HCT116 (cell line): ENCODE data around the gene SOX18. TPM values are rescaled to one million over a fixed set of nuclear protein-coding genes. Genes with fewer than 3 reads are reported as not detected.

Experiments
- ATAC-seq: fragments of 200-7000 bp; cut with Tn5 transposase; 2 replicates; pipeline ENCODE4 v1.9.1; 2020; ENCODE audit warnings: mild to moderate bottlenecking, moderate library complexity
- BruUV-seq: library from RNA; stranded (reverse); fragments of 400-500 nt; replicated peaks from 2 replicates; lab custom pipeline; 2021; lab: Mats Ljungman, UMichigan
- CTCF ChIA-PET: fragments of 300-600 bp; sonication (Branson Sonifier 250); formaldehyde crosslinking; loops from one replicate; lab custom pipeline; 2021; ENCODE audit warnings: antibody characterized with exemption; lab: Charles Lee
- POLR2A ChIA-PET: fragments of 300-600, 350-600 bp; sonication (Branson Sonifier 250); formaldehyde crosslinking; loops from one replicate; lab custom pipeline; 2021; ENCODE audit warnings: antibody characterized with exemption; lab: Charles Lee
- RAD21 ChIA-PET, 2 experiments: fragments of 300-600 bp; sonication (Branson Sonifier 250); formaldehyde crosslinking; loops; one replicate each; lab custom pipeline; 2023; ENCODE audit warnings: low total read pairs in 2 of 2; ENCODE audit not compliant: uncharacterized antibody in 2 of 2, unreplicated experiment in 2 of 2, low non-redundant PET in 1 of 2; lab: Charles Lee
- DNase-seq: peaks from one replicate; pipeline ENCODE4 v3.0.0-alpha.2; 2010; ENCODE audit warnings: low read depth, low spot score
- H2AFZ ChIP-seq: fragments of 200-600 bp; shearing (Covaris generic), sonication (generic); 2 replicates; pipeline ENCODE4 v1.6.1; 2017; ENCODE audit warnings: low read depth, mixed run types, mixed read lengths, antibody characterized with exemption, low read length; ENCODE audit not compliant: poor library complexity, severe bottlenecking
- H3K27ac ChIP-seq: 2 replicates; pipeline ENCODE4 v1.5.1; 2012; ENCODE audit warnings: low read depth, low read length
- H3K27me3 ChIP-seq: fragments of 200-600 bp; sonication (generic); 2 replicates; pipeline ENCODE4 v1.6.1; 2016; ENCODE audit warnings: mixed run types, low read length, mixed read lengths; ENCODE audit not compliant: insufficient read depth
- H3K36me3 ChIP-seq, 2 experiments: fragments of 200-500 bp in 1 of 2; fragments of 200-600 bp in 1 of 2; sonication (Bioruptor generic) in 1 of 2; sonication (generic) in 1 of 2; 2 replicates each; pipeline versions ENCODE4 v1.5.1 to v1.6.1; 2014 to 2016; ENCODE audit warnings: low read length in 2 of 2, inconsistent platforms in 1 of 2, mixed read lengths in 1 of 2, mixed run types in 1 of 2; ENCODE audit not compliant: insufficient read depth in 2 of 2, control insufficient read depth in 1 of 2
- H3K4me1 ChIP-seq, 2 experiments: fragments of 200-600 bp in 1 of 2; sonication (generic) in 1 of 2; 2 replicates each; pipeline versions ENCODE4 v1.5.1 to v1.6.1; 2012 to 2017; ENCODE audit warnings: low read length in 2 of 2, inconsistent platforms in 1 of 2, mild to moderate bottlenecking in 1 of 2, mixed read lengths in 1 of 2, mixed run types in 1 of 2, moderate library complexity in 1 of 2; ENCODE audit not compliant: insufficient read depth in 2 of 2, control insufficient read depth in 1 of 2
- H3K4me2 ChIP-seq: fragments of 200-600 bp; sonication (generic); 2 replicates; pipeline ENCODE4 v1.6.1; 2017; ENCODE audit warnings: mixed run types, low read length, mixed read lengths
- H3K4me3 ChIP-seq, 2 experiments: fragments of 200-600 bp in 1 of 2; sonication (generic) in 1 of 2; replicated peaks in 1 of 2; 2 replicates each; pipeline ENCODE4 v1.5.1; 2011 to 2016; ENCODE audit warnings: low read length in 2 of 2, control low read depth in 1 of 2, low read depth in 1 of 2, mild to moderate bottlenecking in 1 of 2, mixed read lengths in 1 of 2, mixed run types in 1 of 2
- H3K79me2 ChIP-seq: fragments of 200-600 bp; sonication (generic); 2 replicates; pipeline ENCODE4 v1.6.1; 2017; ENCODE audit warnings: mild to moderate bottlenecking, mixed run types, low read length, moderate library complexity, mixed read lengths; ENCODE audit not compliant: insufficient read depth
- H3K9ac ChIP-seq: fragments of 200-600 bp; sonication (generic); 2 replicates; pipeline ENCODE4 v1.6.1; 2016; ENCODE audit warnings: low read length, mixed read lengths
- H3K9me2 ChIP-seq: fragments of 200-600 bp; sonication (generic), shearing (Covaris generic); 2 replicates; pipeline ENCODE4 v1.6.1; 2017; ENCODE audit warnings: mixed run types, mild to moderate bottlenecking, moderate library complexity; ENCODE audit not compliant: insufficient read depth
- H3K9me3 ChIP-seq, 2 experiments: fragments of 200-500 bp in 1 of 2; fragments of 200-600 bp in 1 of 2; sonication (Bioruptor generic) in 1 of 2; sonication (generic) in 1 of 2; 2 replicates each; pipeline ENCODE4 v1.6.1; 2014 to 2017; ENCODE audit warnings: low read length in 2 of 2, mixed read lengths in 2 of 2, inconsistent platforms in 1 of 2, low read depth in 1 of 2, mild to moderate bottlenecking in 1 of 2, mixed run types in 1 of 2, moderate library complexity in 1 of 2; ENCODE audit not compliant: control insufficient read depth in 1 of 2, insufficient read depth in 1 of 2
- H4K20me1 ChIP-seq: fragments of 200-600 bp; sonication (generic), shearing (Covaris generic); 2 replicates; pipeline ENCODE4 v1.6.1; 2017; ENCODE audit warnings: mixed run types, mild to moderate bottlenecking, moderate library complexity; ENCODE audit not compliant: insufficient read depth
- ATF3 ChIP-seq: IDR thresholded peaks from 2 replicates; pipeline ENCODE4 v1.6.1; 2012
- CBX3 ChIP-seq: IDR thresholded peaks from 2 replicates; pipeline ENCODE4 v1.6.1; 2012; ENCODE audit warnings: low read depth
- CEBPB ChIP-seq: IDR thresholded peaks from 2 replicates; pipeline ENCODE4 v1.6.1; 2012; ENCODE audit warnings: low read depth
- EGR1 ChIP-seq: IDR thresholded peaks from 2 replicates; pipeline ENCODE4 v1.6.1; 2012; ENCODE audit warnings: low read depth
- ELF1 ChIP-seq: IDR thresholded peaks from 2 replicates; pipeline ENCODE4 v1.6.1; 2012; ENCODE audit warnings: low read depth, borderline replicate concordance
- EZH2 ChIP-seq: fragments of 200-600 bp; sonication (generic); IDR thresholded peaks from 2 replicates; pipeline ENCODE4 v1.6.1; 2017; ENCODE audit warnings: antibody characterized with exemption, mixed run types
- FOSL1 ChIP-seq: IDR thresholded peaks from 2 replicates; pipeline ENCODE4 v1.6.1; 2012; ENCODE audit warnings: low read depth
- JUND ChIP-seq: IDR thresholded peaks from 2 replicates; pipeline ENCODE4 v1.6.1; 2012
- MAX ChIP-seq: IDR thresholded peaks from 2 replicates; pipeline ENCODE4 v1.6.1; 2012
- POLR2A ChIP-seq: IDR thresholded peaks from 2 replicates; pipeline ENCODE4 v1.7.0; 2011; ENCODE audit warnings: borderline replicate concordance; ENCODE audit not compliant: insufficient read depth, insufficient read length; ENCODE audit errors: extremely low read depth
- POLR2AphosphoS5 ChIP-seq: IDR thresholded peaks from 2 replicates; pipeline ENCODE4 v1.6.1; 2011; ENCODE audit warnings: mild to moderate bottlenecking, low read depth, low read length, moderate library complexity
- RAD21 ChIP-seq: IDR thresholded peaks from 2 replicates; pipeline ENCODE4 v1.6.1; 2012; ENCODE audit warnings: low read depth, mild to moderate bottlenecking
- REST ChIP-seq: IDR thresholded peaks from 2 replicates; pipeline ENCODE4 v1.6.1; 2012; ENCODE audit warnings: low read depth
- SIN3A ChIP-seq: IDR thresholded peaks from 2 replicates; pipeline ENCODE4 v1.6.1; 2012; ENCODE audit warnings: low read depth
- SP1 ChIP-seq: IDR thresholded peaks from 2 replicates; pipeline ENCODE4 v1.6.1; 2012; ENCODE audit warnings: low read depth
- TCF7L2 ChIP-seq: IDR thresholded peaks from 2 replicates; pipeline ENCODE4 v1.7.0; 2011; ENCODE audit warnings: borderline replicate concordance, inconsistent platforms; ENCODE audit not compliant: insufficient read depth, insufficient read length; ENCODE audit errors: extremely low read depth
- YY1 ChIP-seq: IDR thresholded peaks from 2 replicates; pipeline ENCODE4 v1.6.1; 2011; ENCODE audit warnings: low read length, low read depth, moderate library complexity, mild to moderate bottlenecking; ENCODE audit not compliant: insufficient replicate concordance; ENCODE audit errors: extremely low read depth
- ZBTB33 ChIP-seq: IDR thresholded peaks from 2 replicates; pipeline ENCODE4 v1.6.1; 2011; ENCODE audit warnings: mild to moderate bottlenecking, low read length, moderate library complexity; ENCODE audit not compliant: insufficient replicate concordance; ENCODE audit errors: extremely low read depth
- ZFX ChIP-seq: fragments of 450-650 bp; IDR thresholded peaks from 2 replicates; pipeline ENCODE4 v1.6.1; 2017
- ZNF274 ChIP-seq: fragments of 200-500 bp; sonication (Bioruptor generic); IDR thresholded peaks from 2 replicates; pipeline ENCODE4 v1.6.1; 2014; ENCODE audit warnings: mild to moderate bottlenecking, low read depth, low read length, inconsistent platforms
- intact Hi-C: fragments of 100-400 bp; cut with micrococcal nuclease; formaldehyde crosslinking; loops from 2 replicates; pipeline ENCODE4 v1.10.0; 2022
- total RNA-seq: library from RNA; stranded (reverse); gene quantifications from one replicate; pipeline ENCODE4 v1.2.1, GENCODE V29; 2021; ENCODE audit not compliant: unreplicated experiment

Gene SOX18
- total RNA-seq, 1 experiment from 2014 or later = 3.3 TPM

GRCh38 chr20:64041040-64041780 is 8.2 kb downstream of the SOX18 start:
- H3K4me1 ChIP-seq = peaks cover 23 to 42% of the 10 kb centered on the region in 2 experiments
- H3K36me3 ChIP-seq = no peaks in the 10 kb centered on the region
- ATAC-seq = no peak
- H2AFZ ChIP-seq = no peak overlapping the region
- H3K27me3 ChIP-seq = no peaks in the 10 kb centered on the region
- no peak overlapping the region for H3K4me3 ChIP-seq
- TF ChIP-seq ATF3 (no peak), FOSL1 (no peak), YY1 (no peak), TCF7L2 (no peak), CBX3 (no peak), ZBTB33 (no peak), CEBPB (no peak), EGR1 (no peak), POLR2A (no peak), SIN3A (no peak), ELF1 (no peak), REST (no peak), MAX (no peak), POLR2AphosphoS5 (no peak), SP1 (no peak), ZFX (no peak), EZH2 (no peak), JUND (no peak), ZNF274 (no peak), RAD21 (no peak)
- TF ChIP-seq, all 23 proteins: peak for 0
- Histone ChIP-seq H3K4me2 (no peak overlapping the region), H3K79me2 (no peaks in the 10 kb centered on the region), H4K20me1 (no peaks in the 10 kb centered on the region), H3K9ac (no peak overlapping the region), H3K9me2 (no peaks in the 10 kb centered on the region), H3K9me3 (no peaks in the 10 kb centered on the region), H3K27ac (no peak overlapping the region)
- intact Hi-C loops = no loop called here
- no peak for DNase-seq
- POLR2A ChIA-PET = no interaction called here
- CTCF ChIA-PET = interaction anchor here (5.1 kb wide), 1 partner anchor 13 kb away, joined by 35 read pairs; no protein-coding TSS in a partner anchor
- no TSS peak for BruUV-seq
- RAD21 ChIA-PET = no interaction called here
